Hematopoietic multipotent progenitor cell treated with erythropoietin and hydrocortisone succinate and interleukin-3 and kit ligand, for 15 days (in vitro differentiated cells): ENCODE results near the gene NLGN1.
"Not testable (repeated sequence)": the region's sequence is repeated elsewhere in the genome, so short reads cannot be mapped to it uniquely, and the experiment has no call there.

Source experiments
- DNase-seq: peaks from one replicate; pipeline ENCODE4 v3.0.0-alpha.2; 2015; ENCODE audit warnings: low spot score

Gene NLGN1

DNA sequence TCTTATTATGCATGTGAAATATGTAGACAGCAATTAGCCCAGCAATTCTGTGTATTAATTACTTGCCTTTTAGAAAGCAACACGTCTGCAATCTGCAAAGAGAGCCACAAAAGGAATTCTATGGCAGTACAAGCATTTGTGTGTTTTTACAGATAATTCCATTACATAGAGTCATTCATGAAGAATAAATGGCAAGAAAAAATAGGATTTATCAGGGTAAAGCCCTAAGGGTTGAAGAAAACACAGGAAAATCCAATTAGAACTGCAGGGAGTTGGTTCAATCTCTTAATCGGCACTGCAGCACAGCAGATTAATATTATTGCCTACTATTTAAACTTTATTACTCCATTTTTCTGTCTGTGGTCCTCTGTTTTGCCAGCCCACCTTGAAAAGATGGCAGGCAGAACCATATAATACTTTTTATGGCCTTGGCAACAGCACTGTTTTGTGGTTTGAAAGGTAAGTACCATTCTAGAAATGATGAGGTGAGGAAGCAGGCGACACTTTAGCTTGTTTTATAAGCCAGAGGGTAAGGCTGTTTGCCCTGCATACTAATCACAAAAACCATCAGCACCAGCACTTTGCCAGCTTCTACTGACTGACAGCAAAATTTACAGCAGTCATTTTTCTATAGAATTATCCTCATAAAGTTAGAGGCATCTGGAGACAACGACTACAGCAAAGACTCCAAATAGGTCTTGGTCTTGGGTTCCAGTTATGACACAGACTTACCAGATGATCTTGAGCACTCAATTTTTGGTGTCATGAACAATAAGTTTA is 823.4 kb downstream of the NLGN1 start:
- no peak for DNase-seq

GRCh38 chr3:174223042-174223441 is 825.5 kb downstream of the NLGN1 start:
- DNase-seq, result no peak

DNA sequence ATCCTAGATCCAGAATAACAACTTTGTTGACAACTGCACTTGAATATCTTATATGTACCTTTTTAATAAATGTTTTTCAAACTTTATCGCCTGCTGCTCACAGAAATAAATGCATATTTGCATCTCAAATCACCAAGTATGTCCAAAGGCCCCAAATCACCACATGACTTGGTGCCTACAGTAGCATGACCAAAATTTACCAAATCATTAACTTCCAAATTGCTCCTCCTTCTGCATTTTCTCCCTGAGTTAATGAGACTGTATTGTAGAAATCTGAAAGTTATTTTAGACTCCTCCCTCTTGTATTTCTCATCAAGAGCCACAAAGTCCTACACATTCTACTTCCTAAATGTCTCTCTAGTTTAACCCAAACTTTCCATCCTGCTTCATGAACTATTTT is 826.1 kb downstream of the NLGN1 start:
- no peak for DNase-seq

GRCh38 chr3:174229916-174230315 is 832.4 kb downstream of the NLGN1 start:
- DNase-seq, result no peak

DNA sequence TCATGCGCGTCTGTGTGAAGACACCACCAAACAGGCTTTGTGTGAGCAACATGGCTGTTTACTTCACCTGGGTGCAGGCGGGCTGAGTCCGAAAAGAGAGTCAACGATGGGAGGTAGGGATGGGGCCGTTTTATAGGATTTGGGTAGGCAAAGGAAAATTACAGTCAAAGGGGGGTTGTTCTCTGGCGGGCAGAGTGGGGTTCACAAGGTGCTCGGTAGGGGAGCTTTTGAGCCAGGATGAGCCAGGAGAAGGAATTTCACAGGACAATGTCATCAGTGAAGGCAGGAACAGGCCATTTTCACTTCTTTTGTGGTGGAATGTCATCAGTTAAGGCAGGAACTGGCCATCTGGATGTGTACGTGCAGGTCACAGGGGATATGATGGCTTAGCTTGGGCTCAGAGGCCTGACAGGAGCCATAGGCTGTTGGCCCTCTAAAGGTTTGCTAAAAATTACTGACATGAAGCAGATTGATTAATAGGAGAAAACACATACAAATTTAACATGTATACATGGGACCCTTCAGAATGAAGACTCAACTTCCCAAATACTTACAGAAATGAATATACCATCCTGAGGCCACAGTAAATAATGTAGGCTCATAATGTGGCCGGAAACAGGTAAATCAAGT is 834.6 kb downstream of the NLGN1 start:
- DNase-seq, result not testable (repeated sequence)

DNA sequence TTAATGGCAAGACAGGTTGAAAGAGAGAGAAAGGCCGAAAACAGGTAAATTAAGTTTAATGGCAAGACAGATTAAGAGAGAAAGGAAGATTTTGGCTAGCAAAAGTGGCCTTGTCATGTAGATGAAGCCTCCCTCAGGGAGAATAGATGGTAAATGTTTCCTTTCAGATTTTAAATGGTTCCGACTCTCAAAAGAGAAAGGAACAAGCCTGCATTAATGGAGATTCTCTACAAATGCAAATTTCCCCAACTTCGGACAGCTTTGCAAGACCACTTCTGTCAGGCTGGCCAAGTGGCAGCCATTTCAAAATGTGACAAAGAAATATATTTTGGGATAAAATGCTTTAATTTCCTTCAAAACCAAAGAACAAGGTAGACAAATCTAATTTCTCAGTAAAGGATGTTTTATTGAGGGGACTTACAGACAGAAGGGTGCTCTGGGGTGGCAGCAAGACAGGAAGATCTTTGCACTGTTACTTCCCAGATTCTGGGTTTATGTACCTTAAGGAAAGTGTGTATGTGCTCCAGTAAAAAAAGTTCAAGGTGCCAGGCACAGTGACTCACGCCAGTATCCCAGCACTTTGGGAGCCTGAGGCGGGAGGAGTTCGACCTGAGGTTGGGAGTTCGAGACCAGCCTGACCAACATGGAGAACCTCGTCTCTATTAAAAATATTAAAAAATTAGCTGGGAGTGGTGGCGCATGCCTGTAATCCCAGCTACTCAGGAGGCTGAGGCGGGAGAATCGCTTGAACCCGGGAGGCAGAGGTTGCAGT is 835.3 kb downstream of the NLGN1 start:
- no peak for DNase-seq

GRCh38 chr3:174233511-174233910 is 836.0 kb downstream of the NLGN1 start:
- DNase-seq, result no peak

- DNase-seq, result no peak
Observed at GRCh38 chr3:174242311-174243041, 844.9 kb downstream of the NLGN1 start.

DNA sequence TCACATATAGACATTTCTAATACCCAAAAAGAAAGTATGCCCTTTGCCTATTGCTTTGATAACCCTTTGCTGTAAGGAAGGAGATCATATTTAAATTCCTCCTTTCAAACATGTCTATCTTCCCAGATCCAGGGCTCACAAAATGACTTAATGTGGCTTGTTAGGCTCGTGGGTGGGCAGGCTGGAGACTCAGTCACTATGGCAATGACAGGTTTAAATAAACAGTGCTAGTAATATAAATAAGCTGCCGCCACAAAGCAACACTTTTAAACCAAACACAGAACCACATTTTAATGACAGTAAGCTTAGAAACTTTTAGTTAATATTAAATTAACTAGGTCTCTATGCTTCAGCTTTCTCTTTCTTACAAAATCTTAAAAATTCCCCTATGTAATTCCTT is 845.6 kb downstream of the NLGN1 start:
- DNase-seq, result no peak

DNA sequence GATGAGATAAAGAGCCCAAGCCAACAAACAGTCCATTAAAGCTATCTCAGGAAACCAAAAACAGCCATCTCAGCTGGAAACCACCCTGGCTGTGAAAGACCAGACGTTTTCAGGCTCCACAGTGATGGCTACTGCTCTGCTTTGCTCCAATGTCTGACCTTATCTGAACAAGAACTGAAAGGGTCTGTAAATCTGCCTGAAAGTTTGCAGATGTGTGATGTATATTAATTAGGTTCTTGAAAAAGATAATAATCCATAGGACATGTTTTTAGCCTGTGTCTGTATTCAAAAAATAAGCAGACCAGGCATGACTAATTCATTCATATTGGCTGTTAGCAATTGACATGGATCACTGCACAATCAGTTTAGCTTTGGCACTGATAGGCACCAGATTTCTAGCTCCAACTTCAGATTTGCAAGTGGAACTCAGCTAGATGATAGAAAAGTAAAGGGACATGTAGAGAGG is 850.2 kb downstream of the NLGN1 start:
- no peak for DNase-seq

GRCh38 chr3:174251681-174252080 is 854.1 kb downstream of the NLGN1 start:
- no peak for DNase-seq

DNA sequence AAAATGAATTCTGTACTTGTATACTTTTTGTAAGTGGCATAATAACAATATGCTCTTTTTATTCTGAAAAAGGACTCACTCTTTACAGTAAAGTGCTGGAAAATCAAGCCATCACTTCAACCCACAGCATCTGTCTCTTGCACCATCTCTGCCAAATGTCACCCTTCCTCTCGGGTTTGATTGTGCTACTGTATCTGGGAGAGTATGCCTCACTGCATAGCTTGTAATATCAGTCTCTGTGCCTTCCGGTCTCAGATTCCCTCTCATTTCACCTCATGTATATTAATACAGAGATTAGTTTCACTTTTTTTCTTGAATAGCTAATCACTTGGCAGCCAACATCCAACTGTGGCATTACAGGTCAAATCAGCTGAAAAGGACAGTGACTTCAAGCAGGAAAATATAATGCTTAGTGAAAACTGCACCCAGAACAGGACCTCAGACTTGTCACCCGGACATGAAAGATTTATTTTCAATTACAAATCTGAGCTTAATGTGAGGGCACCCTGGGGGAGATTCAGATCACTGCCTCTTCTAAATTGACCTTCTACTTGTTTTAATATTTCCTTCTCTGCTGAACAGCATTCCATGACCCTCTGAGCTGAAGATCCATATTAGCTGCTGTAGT is 855.8 kb downstream of the NLGN1 start:
- DNase-seq, result no peak

DNA sequence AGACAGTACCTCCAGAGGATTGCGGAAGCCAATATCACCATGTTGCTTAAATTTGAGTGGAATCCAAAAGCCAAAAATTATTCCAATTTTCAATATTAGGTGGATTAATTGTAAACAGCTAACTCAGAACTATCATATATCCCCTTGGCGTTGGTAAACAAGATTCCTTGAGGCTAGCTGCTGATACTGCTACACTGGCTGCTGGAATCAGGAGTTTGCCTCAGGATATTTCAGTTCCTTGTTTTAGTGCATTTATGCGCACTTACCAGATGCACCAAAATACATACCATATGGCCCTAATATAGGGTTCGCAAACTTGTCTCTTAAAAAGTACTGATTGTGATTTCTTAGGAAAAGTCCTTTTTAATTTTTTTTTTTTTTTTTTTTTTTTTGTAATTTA is 856.4 kb downstream of the NLGN1 start:
- DNase-seq, result no peak

DNA sequence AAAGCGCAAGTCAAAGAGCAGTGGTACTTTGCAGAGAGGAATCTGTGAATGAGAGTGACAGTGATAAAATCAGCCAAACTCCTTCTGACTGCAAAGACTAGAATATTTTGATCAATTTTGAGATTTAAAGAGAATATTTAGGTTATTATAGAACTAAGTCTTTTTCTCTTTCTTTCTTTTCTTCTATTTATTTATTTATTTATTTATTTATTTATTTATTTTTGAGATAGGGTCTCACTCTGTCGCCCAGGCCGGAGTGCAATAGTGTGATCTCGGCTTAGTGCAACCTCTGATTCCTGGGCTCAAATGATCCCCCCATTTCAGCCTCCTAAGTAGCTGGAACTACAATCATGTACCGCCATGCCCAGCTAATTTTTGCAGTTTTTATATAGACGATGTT is 857.9 kb downstream of the NLGN1 start:
- DNase-seq, result no peak

GRCh38 chr3:174266476-174266875 is 868.9 kb downstream of the NLGN1 start:
- no peak for DNase-seq

GRCh38 chr3:174268061-174268460 is 870.5 kb downstream of the NLGN1 start:
- no peak for DNase-seq

- no peak for DNase-seq
Observed at GRCh38 chr3:174268586-174268985, 871.0 kb downstream of the NLGN1 start.

GRCh38 chr3:174270841-174271240 is 873.3 kb downstream of the NLGN1 start:
- DNase-seq, result no peak

DNA sequence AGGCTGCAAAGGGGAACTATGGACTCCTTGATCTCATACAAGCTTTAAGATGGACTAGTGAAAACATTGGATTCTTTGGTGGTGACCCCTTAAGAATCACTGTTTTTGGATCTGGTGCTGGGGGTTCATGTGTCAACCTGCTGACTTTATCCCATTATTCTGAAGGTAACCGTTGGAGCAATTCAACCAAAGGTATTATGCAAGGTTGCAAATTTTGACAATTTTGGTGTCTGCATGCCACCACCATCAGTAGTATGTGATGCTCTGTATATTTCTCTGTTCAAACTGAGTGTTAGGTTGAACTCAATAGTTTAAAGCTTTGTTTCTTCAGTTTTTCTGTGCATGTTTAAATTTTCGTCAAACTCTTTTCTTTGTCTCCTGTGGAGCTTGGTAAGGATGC is 877.8 kb downstream of the NLGN1 start:
- no peak for DNase-seq

GRCh38 chr3:174276826-174277225 is 879.3 kb downstream of the NLGN1 start:
- no peak for DNase-seq

- no peak for DNase-seq
Observed at GRCh38 chr3:174278094-174278493, 880.5 kb downstream of the NLGN1 start.

- DNase-seq, result no peak
Observed at GRCh38 chr3:174280186-174280585, 882.6 kb downstream of the NLGN1 start.
